Measurements from ENCODE around the gene SRSF6. TPM values are rescaled to one million over a fixed set of nuclear protein-coding genes. Genes with fewer than 3 reads are reported as not detected.

SRSF6 gene
- total RNA-seq, 1 experiment from 2014 or later, result 242 TPM

DNA sequence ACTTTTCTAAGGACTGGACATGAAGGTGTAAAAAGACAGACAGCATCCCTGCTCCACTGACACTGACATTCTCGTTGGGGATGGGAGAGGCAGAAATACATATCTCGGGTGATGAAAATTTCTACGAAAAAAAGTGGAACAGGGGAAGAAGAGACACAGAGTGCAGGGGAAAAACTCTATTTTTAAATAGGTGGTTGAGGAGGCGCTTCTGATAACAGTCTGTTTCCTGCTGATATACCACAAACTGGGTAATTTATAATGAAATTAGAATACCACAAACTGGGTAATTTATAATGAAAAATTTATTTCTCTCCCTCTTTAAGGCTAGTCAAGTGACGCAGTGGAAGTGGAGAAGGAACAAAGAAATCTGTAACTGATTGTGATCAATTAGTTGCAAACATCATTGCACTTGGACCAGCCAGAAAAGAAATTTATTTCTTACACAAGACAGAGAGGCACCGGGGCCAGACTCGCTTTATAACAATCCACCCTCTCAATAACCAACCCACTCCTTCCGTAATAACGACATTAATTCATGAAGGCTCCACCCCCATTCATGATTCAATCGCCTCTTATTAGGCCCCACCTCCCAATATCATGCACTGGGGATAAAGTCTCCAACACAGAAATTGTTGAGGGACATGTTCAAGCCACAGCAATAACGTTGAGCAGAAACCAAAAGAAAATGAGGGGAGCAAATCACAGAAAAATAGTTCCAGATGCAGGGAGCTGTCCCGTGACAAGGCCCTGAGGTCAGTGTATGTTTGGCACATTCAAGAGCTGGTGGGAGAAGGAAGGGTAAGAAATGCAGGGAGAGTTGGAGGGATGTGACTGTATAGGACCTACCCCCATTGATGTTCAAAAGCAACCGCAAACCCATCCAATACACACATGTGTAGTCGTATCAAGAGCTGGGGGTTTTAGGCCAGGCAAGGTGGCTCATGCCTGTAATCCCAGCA is 6.6 kb upstream of the SRSF6 start:
- no peaks in the 10 kb centered on the region for H3K9me2 ChIP-seq (ENCODE audit: insufficient read depth)
- intact Hi-C loops (cut with micrococcal nuclease), result no loop called here

GRCh38 chr20:43452404-43453126 is 5.1 kb upstream of the SRSF6 start:
- peaks cover 5 to 9% of the 10 kb centered on the region in 2 experiments; a peak in 3 of 4 replicates for H3K4me1 ChIP-seq (ENCODE audit: control insufficient read depth in 1 of 2, insufficient read depth in 2 of 2, low read length in 2 of 2)
- CTCF ChIA-PET, result no interaction called here
- H3K4me2 ChIP-seq (ENCODE audit: low read length), result no peak overlapping the region
- no peak overlapping the region for H3K4me3 ChIP-seq (replicated peaks in 1 of 2; ENCODE audit: low read depth in 1 of 2, low read length in 2 of 2)
- DNase-seq (ENCODE audit: low read depth, low spot score), result no peak
- intact Hi-C loops (cut with micrococcal nuclease), result no loop called here
- no peak overlapping the region for H3K9ac ChIP-seq (ENCODE audit: low read length)
- H3K9me3 ChIP-seq (ENCODE audit: control insufficient read depth in 1 of 2, insufficient read depth in 1 of 2, low read depth in 1 of 2, low read length in 2 of 2), result no peaks in the 10 kb centered on the region
- TF ChIP-seq, protein P1, sequence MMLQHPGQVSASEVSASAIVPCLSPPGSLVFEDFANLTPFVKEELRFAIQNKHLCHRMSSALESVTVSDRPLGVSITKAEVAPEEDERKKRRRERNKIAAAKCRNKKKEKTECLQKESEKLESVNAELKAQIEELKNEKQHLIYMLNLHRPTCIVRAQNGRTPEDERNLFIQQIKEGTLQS (IDR thresholded peaks at IDR 0.05), result no peak
- no peak for TF ChIP-seq CBX3 (IDR thresholded peaks at IDR 0.05; ENCODE audit: low read depth)
- no peak for TF ChIP-seq POLR2A (IDR thresholded peaks at IDR 0.05; ENCODE audit: borderline replicate concordance, extremely low read depth, insufficient read depth, insufficient read length)
- no peak for TF ChIP-seq RAD21 (IDR thresholded peaks at IDR 0.05; ENCODE audit: low read depth)
- no peak for TF ChIP-seq ELF1 (IDR thresholded peaks at IDR 0.05; ENCODE audit: borderline replicate concordance, low read depth)
- TF ChIP-seq, protein P2, sequence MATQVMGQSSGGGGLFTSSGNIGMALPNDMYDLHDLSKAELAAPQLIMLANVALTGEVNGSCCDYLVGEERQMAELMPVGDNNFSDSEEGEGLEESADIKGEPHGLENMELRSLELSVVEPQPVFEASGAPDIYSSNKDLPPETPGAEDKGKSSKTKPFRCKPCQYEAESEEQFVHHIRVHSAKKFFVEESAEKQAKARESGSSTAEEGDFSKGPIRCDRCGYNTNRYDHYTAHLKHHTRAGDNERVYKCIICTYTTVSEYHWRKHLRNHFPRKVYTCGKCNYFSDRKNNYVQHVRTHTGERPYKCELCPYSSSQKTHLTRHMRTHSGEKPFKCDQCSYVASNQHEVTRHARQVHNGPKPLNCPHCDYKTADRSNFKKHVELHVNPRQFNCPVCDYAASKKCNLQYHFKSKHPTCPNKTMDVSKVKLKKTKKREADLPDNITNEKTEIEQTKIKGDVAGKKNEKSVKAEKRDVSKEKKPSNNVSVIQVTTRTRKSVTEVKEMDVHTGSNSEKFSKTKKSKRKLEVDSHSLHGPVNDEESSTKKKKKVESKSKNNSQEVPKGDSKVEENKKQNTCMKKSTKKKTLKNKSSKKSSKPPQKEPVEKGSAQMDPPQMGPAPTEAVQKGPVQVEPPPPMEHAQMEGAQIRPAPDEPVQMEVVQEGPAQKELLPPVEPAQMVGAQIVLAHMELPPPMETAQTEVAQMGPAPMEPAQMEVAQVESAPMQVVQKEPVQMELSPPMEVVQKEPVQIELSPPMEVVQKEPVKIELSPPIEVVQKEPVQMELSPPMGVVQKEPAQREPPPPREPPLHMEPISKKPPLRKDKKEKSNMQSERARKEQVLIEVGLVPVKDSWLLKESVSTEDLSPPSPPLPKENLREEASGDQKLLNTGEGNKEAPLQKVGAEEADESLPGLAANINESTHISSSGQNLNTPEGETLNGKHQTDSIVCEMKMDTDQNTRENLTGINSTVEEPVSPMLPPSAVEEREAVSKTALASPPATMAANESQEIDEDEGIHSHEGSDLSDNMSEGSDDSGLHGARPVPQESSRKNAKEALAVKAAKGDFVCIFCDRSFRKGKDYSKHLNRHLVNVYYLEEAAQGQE (IDR thresholded peaks at IDR 0.05; ENCODE audit: low read depth), result no peak
- H3K79me2 ChIP-seq (ENCODE audit: insufficient read depth, low read length), result no peaks in the 10 kb centered on the region
- ATAC-seq, result no peak
- H3K9me2 ChIP-seq (ENCODE audit: insufficient read depth), result no peaks in the 10 kb centered on the region
- POLR2A ChIA-PET, result no interaction called here
- no peaks in the 10 kb centered on the region for H3K27me3 ChIP-seq (ENCODE audit: insufficient read depth, low read length)
- H3K27ac ChIP-seq (ENCODE audit: low read depth, low read length), result no peak overlapping the region
- no peaks in the 10 kb centered on the region for H3K36me3 ChIP-seq (ENCODE audit: control insufficient read depth in 1 of 2, insufficient read depth in 2 of 2, low read length in 2 of 2)
- no peaks in the 10 kb centered on the region for H4K20me1 ChIP-seq (ENCODE audit: insufficient read depth)
- no peak overlapping the region for H2AFZ ChIP-seq (ENCODE audit: low read depth, low read length, poor library complexity, severe bottlenecking)
- RAD21 ChIA-PET (ENCODE audit: low non-redundant PET in 1 of 2, low total read pairs in 2 of 2, uncharacterized antibody in 2 of 2, unreplicated experiment in 2 of 2), result no interaction called here
- no TSS peak for BruUV-seq (replicated peaks)

More for the DNA sequence above, 6.6 kb upstream of the SRSF6 start:
- POLR2A ChIA-PET, result no interaction called here
- no TSS peak for BruUV-seq (replicated peaks)
- no peaks in the 10 kb centered on the region for H3K4me1 ChIP-seq (ENCODE audit: control insufficient read depth in 1 of 2, insufficient read depth in 2 of 2, low read length in 2 of 2)
- no peaks in the 10 kb centered on the region for H3K9me3 ChIP-seq (ENCODE audit: control insufficient read depth in 1 of 2, insufficient read depth in 1 of 2, low read depth in 1 of 2, low read length in 2 of 2)
- no peaks in the 10 kb centered on the region for H4K20me1 ChIP-seq (ENCODE audit: insufficient read depth)
- H2AFZ ChIP-seq (ENCODE audit: low read depth, low read length, poor library complexity, severe bottlenecking), result no peak overlapping the region
- no peaks in the 10 kb centered on the region for H3K27me3 ChIP-seq (ENCODE audit: insufficient read depth, low read length)
- no peaks in the 10 kb centered on the region for H3K79me2 ChIP-seq (ENCODE audit: insufficient read depth, low read length)
- H3K4me2 ChIP-seq (ENCODE audit: low read length), result no peak overlapping the region
- CTCF ChIA-PET, result interaction anchor here (0.8 kb wide), 1 partner anchor 241 kb away, joined by 3 read pairs; no protein-coding TSS in a partner anchor
- RAD21 ChIA-PET (ENCODE audit: low non-redundant PET in 1 of 2, low total read pairs in 2 of 2, uncharacterized antibody in 2 of 2, unreplicated experiment in 2 of 2), result interaction anchor here in 1 of 2 experiments (0.7 kb wide), 1 partner anchor 98 kb away, joined by 9 read pairs; no protein-coding TSS in a partner anchor
- H3K9ac ChIP-seq (ENCODE audit: low read length), result no peak overlapping the region
- TF ChIP-seq TCF7L2 (IDR thresholded peaks at IDR 0.05; ENCODE audit: borderline replicate concordance, extremely low read depth, insufficient read depth, insufficient read length), result no peak
- no peak for TF ChIP-seq SIN3A (IDR thresholded peaks at IDR 0.05; ENCODE audit: low read depth)
- TF ChIP-seq RAD21 (IDR thresholded peaks at IDR 0.05; ENCODE audit: low read depth), result no peak
- TF ChIP-seq ZFX (IDR thresholded peaks at IDR 0.05), result no peak
- TF ChIP-seq CEBPB (IDR thresholded peaks at IDR 0.05; ENCODE audit: low read depth), result no peak
- no peak for TF ChIP-seq POLR2A (IDR thresholded peaks at IDR 0.05; ENCODE audit: borderline replicate concordance, extremely low read depth, insufficient read depth, insufficient read length)
- TF ChIP-seq EZH2 (IDR thresholded peaks at IDR 0.05), result no peak
- TF ChIP-seq ELF1 (IDR thresholded peaks at IDR 0.05; ENCODE audit: borderline replicate concordance, low read depth), result no peak
- no peak for TF ChIP-seq YY1 (IDR thresholded peaks at IDR 0.05; ENCODE audit: extremely low read depth, insufficient replicate concordance, low read depth, low read length)
- H3K36me3 ChIP-seq (ENCODE audit: control insufficient read depth in 1 of 2, insufficient read depth in 2 of 2, low read length in 2 of 2), result no peaks in the 10 kb centered on the region
- H3K4me3 ChIP-seq (replicated peaks in 1 of 2; ENCODE audit: low read depth in 1 of 2, low read length in 2 of 2), result no peak overlapping the region
- no peak for ATAC-seq
- DNase-seq (ENCODE audit: low read depth, low spot score), result no peak
- H3K27ac ChIP-seq (ENCODE audit: low read depth, low read length), result no peak overlapping the region

All from HCT116 (cell line).